OCI-LY7 (cell line): Measurements from ENCODE around the gene TJP3. TPM values are rescaled to one million over a fixed set of nuclear protein-coding genes. Genes with fewer than 3 reads are reported as not detected.
A peak's percentile ranks its signal among the peaks of the same experiment; 100 is the strongest.

ENCODE experiments used
- BruUV-seq: library from RNA; stranded (reverse); fragments of 400-500 nt; replicated peaks from 2 replicates; lab custom pipeline; 2021; lab: Mats Ljungman, UMichigan
- CTCF ChIA-PET: fragments of 300-600 bp; sonication (Branson Sonifier 250); formaldehyde crosslinking; loops from one replicate; lab custom pipeline; 2022; ENCODE audit warnings: antibody characterized with exemption; ENCODE audit not compliant: unreplicated experiment; lab: Charles Lee
- POLR2A ChIA-PET: fragments of 300-600 bp; sonication (Branson Sonifier 250); formaldehyde crosslinking; loops from one replicate; lab custom pipeline; 2022; ENCODE audit warnings: antibody characterized with exemption; lab: Charles Lee
- DNase-seq: peaks from one replicate; pipeline ENCODE4 v3.0.0-alpha.2; 2015; ENCODE audit warnings: low spot score
- H2AFZ ChIP-seq: fragments of 200-600 bp; sonication (generic), shearing (Covaris generic); 2 replicates; pipeline ENCODE4 v1.6.1; 2014; ENCODE audit warnings: mild to moderate bottlenecking, antibody characterized with exemption, low read length, moderate library complexity
- H3K27ac ChIP-seq: fragments of 200-600 bp; sonication (generic); 2 replicates; pipeline ENCODE4 v1.5.1; 2014; ENCODE audit warnings: mixed run types, low read depth, mild to moderate bottlenecking, moderate library complexity, low read length, inconsistent platforms; ENCODE audit not compliant: poor library complexity, severe bottlenecking
- H3K36me3 ChIP-seq: fragments of 200-600 bp; sonication (generic); 2 replicates; pipeline ENCODE4 v1.6.1; 2014; ENCODE audit warnings: mild to moderate bottlenecking, antibody characterized with exemption, low read length, moderate library complexity, mixed read lengths; ENCODE audit not compliant: insufficient read depth
- H3K4me1 ChIP-seq: fragments of 200-600 bp; sonication (generic); 2 replicates; pipeline ENCODE4 v1.5.1; 2014; ENCODE audit warnings: mild to moderate bottlenecking, low read length; ENCODE audit not compliant: insufficient read depth, poor library complexity, severe bottlenecking
- H3K4me2 ChIP-seq: fragments of 200-600 bp; sonication (generic); 2 replicates; pipeline ENCODE4 v1.6.1; 2014; ENCODE audit warnings: mild to moderate bottlenecking, low read length
- H3K4me3 ChIP-seq: fragments of 200-600 bp; sonication (generic); 2 replicates; pipeline ENCODE4 v1.5.1; 2014; ENCODE audit warnings: mild to moderate bottlenecking, low read depth, low read length; ENCODE audit not compliant: poor library complexity, severe bottlenecking
- H3K79me2 ChIP-seq: fragments of 200-600 bp; sonication (generic); 2 replicates; pipeline ENCODE4 v1.6.1; 2016; ENCODE audit warnings: low read depth, mild to moderate bottlenecking, low read length, moderate library complexity, mixed read lengths; ENCODE audit not compliant: insufficient read depth
- H3K9me2 ChIP-seq: fragments of 200-600 bp; sonication (generic); 2 replicates; pipeline ENCODE4 v1.6.1; 2016; ENCODE audit warnings: mild to moderate bottlenecking, low read length, mixed read lengths; ENCODE audit not compliant: insufficient read depth
- H3K9me3 ChIP-seq: fragments of 200-600 bp; sonication (generic); 2 replicates; pipeline ENCODE4 v1.6.1; 2014; ENCODE audit warnings: mild to moderate bottlenecking, mixed run types, low read length, mixed read lengths
- H4K20me1 ChIP-seq: fragments of 200-600 bp; sonication (generic); 2 replicates; pipeline ENCODE4 v1.6.1; 2014; ENCODE audit warnings: mild to moderate bottlenecking, antibody characterized with exemption, low read length, moderate library complexity, mixed read lengths; ENCODE audit not compliant: insufficient read depth
- CTCF ChIP-seq: fragments of 200-600 bp; sonication (generic); conservative IDR thresholded peaks from 2 replicates; pipeline ENCODE4 v1.5.1; 2014; ENCODE audit warnings: mild to moderate bottlenecking, antibody characterized with exemption, low read length, moderate library complexity, mixed read lengths
- EZH2phosphoT487 ChIP-seq: fragments of 200-600 bp; sonication (generic); IDR thresholded peaks from 2 replicates; pipeline ENCODE4 v1.6.1; 2018; ENCODE audit warnings: low read depth, borderline replicate concordance, mild to moderate bottlenecking, mixed run types, antibody characterized with exemption, low read length, moderate library complexity, mixed read lengths
- intact Hi-C: fragments of 100-400 bp; cut with micrococcal nuclease; formaldehyde crosslinking; loops from one replicate; pipeline ENCODE4 v1.10.0; 2022; ENCODE audit not compliant: unreplicated experiment
- total RNA-seq, 2 experiments: library from RNA; depleted of rRNA in 1 of 2; stranded (reverse); fragments of >200 nt in 1 of 2; shearing (Covaris generic) in 1 of 2; gene quantifications; 2 replicates each; pipeline ENCODE4 v1.2.3, GENCODE V29; 2014 to 2022

TJP3 gene
- total RNA-seq, 2 experiments from 2014 or later = 0.69 to 1.8 TPM

GRCh38 chr19:3738477-3739220 lies 30.5 kb downstream of the TJP3 start:
- no peaks in the 10 kb centered on the region for H3K36me3 ChIP-seq
- DNase-seq = no peak
- H4K20me1 ChIP-seq = no peaks in the 10 kb centered on the region
- POLR2A ChIA-PET = no interaction called here
- no peak overlapping the region for H3K4me3 ChIP-seq
- CTCF ChIA-PET = no interaction called here
- TF ChIP-seq CTCF = no peak
- TF ChIP-seq EZH2phosphoT487 = no peak
- H3K9me3 ChIP-seq = no peaks in the 10 kb centered on the region
- H3K79me2 ChIP-seq = no peaks in the 10 kb centered on the region
- no peaks in the 10 kb centered on the region for H3K9me2 ChIP-seq
- no peak overlapping the region for H3K27ac ChIP-seq
- H3K4me2 ChIP-seq = no peak overlapping the region
- intact Hi-C loops = no loop called here
- no peak overlapping the region for H2AFZ ChIP-seq
- H3K4me1 ChIP-seq = no peaks in the 10 kb centered on the region
- no TSS peak for BruUV-seq

- no peak for DNase-seq
- no peaks in the 10 kb centered on the region for H4K20me1 ChIP-seq
- no peak overlapping the region for H3K4me3 ChIP-seq
- POLR2A ChIA-PET = interaction anchor here (2.4 kb wide), 1 partner anchor 22 kb away, joined by 6 read pairs; the partner anchor contains the start of gene MRPL54
- no peak overlapping the region for H3K27ac ChIP-seq
- no TSS peak for BruUV-seq
- TF ChIP-seq CTCF (no peak), EZH2phosphoT487 (no peak)
- intact Hi-C loops = no loop called here
- no peak overlapping the region for H3K4me2 ChIP-seq
- no peaks in the 10 kb centered on the region for H3K4me1 ChIP-seq
- CTCF ChIA-PET = no interaction called here
- no peaks in the 10 kb centered on the region for H3K9me2 ChIP-seq
- H3K79me2 ChIP-seq = no peaks in the 10 kb centered on the region
- H3K9me3 ChIP-seq = no peaks in the 10 kb centered on the region
- no peaks in the 10 kb centered on the region for H3K36me3 ChIP-seq
- H2AFZ ChIP-seq = no peak overlapping the region
Observed at GRCh38 chr19:3740431-3740830, 32.2 kb downstream of the TJP3 start.

GRCh38 chr19:3743486-3743885 lies 35.3 kb downstream of the TJP3 start:
- H3K4me1 ChIP-seq = no peaks in the 10 kb centered on the region
- no peak overlapping the region for H3K27ac ChIP-seq
- H3K4me2 ChIP-seq = no peak overlapping the region
- H3K79me2 ChIP-seq = no peaks in the 10 kb centered on the region
- H3K36me3 ChIP-seq = no peaks in the 10 kb centered on the region
- no peaks in the 10 kb centered on the region for H3K9me2 ChIP-seq
- H2AFZ ChIP-seq = peak overlapping the region; percentile 66
- H3K4me3 ChIP-seq = no peak overlapping the region
- BruUV-seq = no TSS peak
- TF ChIP-seq EZH2phosphoT487 = no peak
- TF ChIP-seq CTCF = no peak
- intact Hi-C loops = no loop called here
- H4K20me1 ChIP-seq = no peaks in the 10 kb centered on the region
- CTCF ChIA-PET = no interaction called here
- POLR2A ChIA-PET = no interaction called here
- DNase-seq = peak; percentile 58
- H3K9me3 ChIP-seq = no peaks in the 10 kb centered on the region
